22Rv1 (cell line): Measurements from ENCODE around the gene C11orf98.

Experiments used
- CTCF ChIP-seq: fragments of 450-650 bp; IDR thresholded peaks from 2 replicates; pipeline ENCODE4 v1.5.1; 2017; ENCODE audit warnings: mild to moderate bottlenecking
- ZFX ChIP-seq: fragments of 450-650 bp; IDR thresholded peaks from 2 replicates; pipeline ENCODE4 v1.6.1; 2017; ENCODE audit warnings: antibody characterized with exemption, borderline replicate concordance

- TF ChIP-seq CTCF, result no peak
- TF ChIP-seq ZFX, result no peak
Measured at GRCh38 chr11:62621027-62621566, 43.9 kb downstream of the C11orf98 start.
